ENCODE data around the gene PPP1R1C. TPM values are rescaled to one million over a fixed set of nuclear protein-coding genes. Genes with fewer than 3 reads are reported as not detected.

The PPP1R1C gene
- polyA plus RNA-seq, 1 donor from 2014 or later = not detected

DNA sequence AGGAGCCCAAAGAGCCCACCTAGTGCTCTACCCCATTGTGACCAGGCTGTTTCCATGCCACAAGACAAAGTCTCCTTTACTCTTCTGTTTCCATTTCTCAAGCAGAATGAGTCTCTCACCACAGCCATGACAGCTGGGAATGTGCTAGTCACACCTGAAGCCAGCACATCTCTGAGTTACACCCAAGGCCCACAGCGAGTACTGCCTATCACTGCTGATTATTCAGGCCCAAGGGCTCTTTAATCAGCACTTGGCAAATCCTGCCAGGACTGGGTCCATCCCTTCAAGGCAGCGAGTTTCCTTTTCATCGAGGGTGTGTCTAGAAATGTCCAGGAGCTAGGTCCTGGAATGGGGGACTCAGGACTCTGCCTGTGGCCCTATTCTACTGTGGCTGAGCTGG is 14.6 kb upstream of the PPP1R1C start:
- H3K9me2 ChIP-seq (ENCODE audit: insufficient read depth, low read length) = no peaks in the 10 kb centered on the region
- H3K79me2 ChIP-seq (replicated peaks; ENCODE audit: insufficient read depth, low read length) = no peaks in the 10 kb centered on the region
- H3K9ac ChIP-seq (ENCODE audit: low read length) = no peak overlapping the region
- no peak for TF ChIP-seq EP300 (conservative IDR thresholded peaks at IDR 0.05; ENCODE audit: poor library complexity, severe bottlenecking)
- no peak for TF ChIP-seq TAF1 (IDR thresholded peaks at IDR 0.05; ENCODE audit: low read depth)
- no peak for TF ChIP-seq POLR2AphosphoS5 (IDR thresholded peaks at IDR 0.05)
- TF ChIP-seq MXI1 (conservative IDR thresholded peaks at IDR 0.05; ENCODE audit: poor library complexity, severe bottlenecking) = no peak
- no peak for TF ChIP-seq EZH2 (IDR thresholded peaks at IDR 0.05; ENCODE audit: borderline replicate concordance, insufficient read depth, low read length, poor library complexity, severe bottlenecking)
- TF ChIP-seq, protein P1, sequence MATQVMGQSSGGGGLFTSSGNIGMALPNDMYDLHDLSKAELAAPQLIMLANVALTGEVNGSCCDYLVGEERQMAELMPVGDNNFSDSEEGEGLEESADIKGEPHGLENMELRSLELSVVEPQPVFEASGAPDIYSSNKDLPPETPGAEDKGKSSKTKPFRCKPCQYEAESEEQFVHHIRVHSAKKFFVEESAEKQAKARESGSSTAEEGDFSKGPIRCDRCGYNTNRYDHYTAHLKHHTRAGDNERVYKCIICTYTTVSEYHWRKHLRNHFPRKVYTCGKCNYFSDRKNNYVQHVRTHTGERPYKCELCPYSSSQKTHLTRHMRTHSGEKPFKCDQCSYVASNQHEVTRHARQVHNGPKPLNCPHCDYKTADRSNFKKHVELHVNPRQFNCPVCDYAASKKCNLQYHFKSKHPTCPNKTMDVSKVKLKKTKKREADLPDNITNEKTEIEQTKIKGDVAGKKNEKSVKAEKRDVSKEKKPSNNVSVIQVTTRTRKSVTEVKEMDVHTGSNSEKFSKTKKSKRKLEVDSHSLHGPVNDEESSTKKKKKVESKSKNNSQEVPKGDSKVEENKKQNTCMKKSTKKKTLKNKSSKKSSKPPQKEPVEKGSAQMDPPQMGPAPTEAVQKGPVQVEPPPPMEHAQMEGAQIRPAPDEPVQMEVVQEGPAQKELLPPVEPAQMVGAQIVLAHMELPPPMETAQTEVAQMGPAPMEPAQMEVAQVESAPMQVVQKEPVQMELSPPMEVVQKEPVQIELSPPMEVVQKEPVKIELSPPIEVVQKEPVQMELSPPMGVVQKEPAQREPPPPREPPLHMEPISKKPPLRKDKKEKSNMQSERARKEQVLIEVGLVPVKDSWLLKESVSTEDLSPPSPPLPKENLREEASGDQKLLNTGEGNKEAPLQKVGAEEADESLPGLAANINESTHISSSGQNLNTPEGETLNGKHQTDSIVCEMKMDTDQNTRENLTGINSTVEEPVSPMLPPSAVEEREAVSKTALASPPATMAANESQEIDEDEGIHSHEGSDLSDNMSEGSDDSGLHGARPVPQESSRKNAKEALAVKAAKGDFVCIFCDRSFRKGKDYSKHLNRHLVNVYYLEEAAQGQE (IDR thresholded peaks at IDR 0.05; ENCODE audit: borderline replicate concordance) = no peak
- TF ChIP-seq, protein P2, sequence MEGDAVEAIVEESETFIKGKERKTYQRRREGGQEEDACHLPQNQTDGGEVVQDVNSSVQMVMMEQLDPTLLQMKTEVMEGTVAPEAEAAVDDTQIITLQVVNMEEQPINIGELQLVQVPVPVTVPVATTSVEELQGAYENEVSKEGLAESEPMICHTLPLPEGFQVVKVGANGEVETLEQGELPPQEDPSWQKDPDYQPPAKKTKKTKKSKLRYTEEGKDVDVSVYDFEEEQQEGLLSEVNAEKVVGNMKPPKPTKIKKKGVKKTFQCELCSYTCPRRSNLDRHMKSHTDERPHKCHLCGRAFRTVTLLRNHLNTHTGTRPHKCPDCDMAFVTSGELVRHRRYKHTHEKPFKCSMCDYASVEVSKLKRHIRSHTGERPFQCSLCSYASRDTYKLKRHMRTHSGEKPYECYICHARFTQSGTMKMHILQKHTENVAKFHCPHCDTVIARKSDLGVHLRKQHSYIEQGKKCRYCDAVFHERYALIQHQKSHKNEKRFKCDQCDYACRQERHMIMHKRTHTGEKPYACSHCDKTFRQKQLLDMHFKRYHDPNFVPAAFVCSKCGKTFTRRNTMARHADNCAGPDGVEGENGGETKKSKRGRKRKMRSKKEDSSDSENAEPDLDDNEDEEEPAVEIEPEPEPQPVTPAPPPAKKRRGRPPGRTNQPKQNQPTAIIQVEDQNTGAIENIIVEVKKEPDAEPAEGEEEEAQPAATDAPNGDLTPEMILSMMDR (IDR thresholded peaks at IDR 0.05; ENCODE audit: poor library complexity, severe bottlenecking) = no peak
- no peak for TF ChIP-seq RAD21 (conservative IDR thresholded peaks at IDR 0.05)
- no peak for TF ChIP-seq SMC3 (conservative IDR thresholded peaks at IDR 0.05; ENCODE audit: poor library complexity)
- no peaks in the 10 kb centered on the region for H4K20me1 ChIP-seq (ENCODE audit: insufficient read depth)
- no peak overlapping the region for H3K27ac ChIP-seq (ENCODE audit: low read length)
- H3K36me3 ChIP-seq (ENCODE audit: insufficient read depth, low read length) = no peaks in the 10 kb centered on the region
- no peaks in the 10 kb centered on the region for H3F3A ChIP-seq (ENCODE audit: insufficient read depth, low read length, poor library complexity, severe bottlenecking)
- no peaks in the 10 kb centered on the region for H3K27me3 ChIP-seq (ENCODE audit: insufficient read depth, low read depth, low read length)
- no peak overlapping the region for H3K4me2 ChIP-seq (ENCODE audit: low read length)
- no peaks in the 10 kb centered on the region for H3K9me3 ChIP-seq (ENCODE audit: low read length)
- H2AFZ ChIP-seq (ENCODE audit: low read depth, low read length) = no peak overlapping the region
- H3K4me3 ChIP-seq (ENCODE audit: low read length) = no peak overlapping the region

DNA sequence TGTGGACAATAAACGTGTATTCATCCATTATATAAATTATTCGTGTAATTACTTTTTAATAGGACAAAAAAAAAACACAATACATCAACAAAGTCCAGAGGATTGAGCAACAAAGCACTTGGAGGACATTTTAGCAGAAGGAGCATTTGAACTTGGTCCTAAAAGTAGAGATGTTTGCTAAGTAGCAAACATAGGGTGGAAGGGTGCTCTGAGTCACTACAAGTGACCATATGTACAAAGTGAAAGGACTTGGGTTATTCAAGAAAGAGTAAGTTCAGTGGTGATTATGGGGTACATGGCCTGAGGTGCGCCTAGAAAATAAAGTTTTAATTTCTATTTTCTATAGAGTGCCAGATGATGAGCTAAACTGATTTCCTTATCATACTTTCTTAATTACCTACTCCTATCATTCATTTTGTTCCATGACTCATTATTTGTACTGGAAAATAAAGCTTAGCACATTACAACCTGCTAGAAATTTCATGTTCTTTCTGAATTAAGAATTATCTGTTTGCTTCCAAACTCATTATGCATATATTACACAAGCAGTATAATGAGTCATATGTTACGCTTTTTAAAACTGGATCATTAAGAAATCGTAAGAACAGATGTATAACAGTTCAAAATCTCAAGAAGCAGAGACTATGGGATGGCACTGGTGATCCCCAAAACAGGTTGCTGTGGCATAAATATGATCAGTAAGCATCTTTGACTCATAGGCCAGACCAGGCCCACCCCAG is 13.1 kb upstream of the PPP1R1C start:
- no peak overlapping the region for H3K4me3 ChIP-seq (ENCODE audit: low read length)
- no peaks in the 10 kb centered on the region for H3F3A ChIP-seq (ENCODE audit: insufficient read depth, low read length, poor library complexity, severe bottlenecking)
- no peaks in the 10 kb centered on the region for H4K20me1 ChIP-seq (ENCODE audit: insufficient read depth)
- no peaks in the 10 kb centered on the region for H3K79me2 ChIP-seq (replicated peaks; ENCODE audit: insufficient read depth, low read length)
- H3K9me3 ChIP-seq (ENCODE audit: low read length) = no peaks in the 10 kb centered on the region
- no peak overlapping the region for H3K27ac ChIP-seq (ENCODE audit: low read length)
- no peaks in the 10 kb centered on the region for H3K27me3 ChIP-seq (ENCODE audit: insufficient read depth, low read depth, low read length)
- H3K36me3 ChIP-seq (ENCODE audit: insufficient read depth, low read length) = no peaks in the 10 kb centered on the region
- no peak overlapping the region for H3K4me2 ChIP-seq (ENCODE audit: low read length)
- no peak overlapping the region for H3K9ac ChIP-seq (ENCODE audit: low read length)
- no peaks in the 10 kb centered on the region for H3K9me2 ChIP-seq (ENCODE audit: insufficient read depth, low read length)
- no peak for TF ChIP-seq TAF1 (IDR thresholded peaks at IDR 0.05; ENCODE audit: low read depth)
- TF ChIP-seq, protein P1 (IDR thresholded peaks at IDR 0.05; ENCODE audit: borderline replicate concordance) = no peak
- TF ChIP-seq MXI1 (conservative IDR thresholded peaks at IDR 0.05; ENCODE audit: poor library complexity, severe bottlenecking) = no peak
- no peak overlapping the region for H2AFZ ChIP-seq (ENCODE audit: low read depth, low read length)

Measured in neural cell (in vitro differentiated cells).